Upper lobe of left lung (tissue), 6 donors: ENCODE measurements around the gene FYN. TPM values are rescaled to one million over a fixed set of nuclear protein-coding genes. Genes with fewer than 3 reads are reported as not detected.

ENCODE experiments used
- ATAC-seq, 2 donors: fragments of 200-7000 bp; cut with Tn5 transposase; one replicate each; pipeline ENCODE4 v1.9.1; 2022; ENCODE audit warnings: mild to moderate bottlenecking in 2 of 2, moderate library complexity in 2 of 2; ENCODE audit not compliant: low FRiP score in 2 of 2
- DNase-seq, 2 donors: peaks; one replicate each; pipeline ENCODE4 v3.0.0-alpha.2; 2019 to 2020
- H3K27ac ChIP-seq, 4 donors: fragments of 200-600 bp; sonication (generic); one replicate each; pipeline ENCODE4 v1.5.1; 2016 to 2019
- H3K27me3 ChIP-seq, 4 donors: fragments of 200-600 bp; sonication (generic); one replicate each; pipeline ENCODE4 v1.5.1; 2017 to 2019
- H3K36me3 ChIP-seq, 4 donors: fragments of 200-600 bp; sonication (generic); one replicate each; pipeline ENCODE4 v1.5.1; 2016 to 2019
- H3K4me1 ChIP-seq, 4 donors: fragments of 200-600 bp; sonication (generic); one replicate each; pipeline ENCODE4 v1.5.1; 2018 to 2019
- H3K4me3 ChIP-seq, 4 donors: fragments of 200-600 bp; sonication (generic); one replicate each; pipeline ENCODE4 v1.5.1; 2017 to 2019; ENCODE audit warnings: mild to moderate bottlenecking in 2 of 4, moderate library complexity in 1 of 4
- H3K9me3 ChIP-seq, 4 donors: fragments of 200-600 bp; sonication (generic); one replicate each; pipeline ENCODE4 v1.5.1; 2018 to 2019
- EP300 ChIP-seq, 4 donors: sonication (generic); formaldehyde crosslinking; IDR thresholded peaks; one replicate each; pipeline ENCODE4 v1.5.1; 2017; ENCODE audit warnings: antibody characterized with exemption in 4 of 4, control low read depth in 2 of 4
- POLR2A ChIP-seq, 4 donors: fragments of 450-650 bp; IDR thresholded peaks; one replicate each; pipeline ENCODE4 v1.5.1; 2016 to 2017; ENCODE audit warnings: antibody characterized with exemption in 4 of 4, mild to moderate bottlenecking in 2 of 4
- POLR2AphosphoS5 ChIP-seq, 2 donors: sonication (generic); formaldehyde crosslinking; IDR thresholded peaks; one replicate each; pipeline ENCODE4 v1.5.1; 2017; ENCODE audit warnings: antibody characterized with exemption in 2 of 2
- WGBS, 2 donors: methylation state at CpG; one replicate each; pipeline ENCODE4 v1.1.5; 2017 to 2018; 5-methylcytosine and 5-hydroxymethylcytosine counted together
- total RNA-seq, 6 donors: library from RNA; depleted of rRNA in 4 of 6; stranded (reverse); fragments of >200 nt in 4 of 6; gene quantifications; one replicate each; pipeline versions ENCODE4 v1.1.0 to v1.2.1, GENCODE V29; 2016 to 2021
- TF ChIP-seq, protein P1 (sequence below), 6 experiments: fragments of 450-650 bp in 4 of 6; fragments of 200-600 bp in 2 of 6; sonication (generic) in 2 of 6; IDR thresholded peaks; one replicate each; pipeline ENCODE4 v1.5.1; 2016 to 2019; ENCODE audit warnings: antibody characterized with exemption in 6 of 6
- donor health status: DM: no; HTN: no; CAD: no; lungs with moderate emphysema.
- donor health status: DM: no; HTN: yes; CAD: no; lungs with severe emphysema.

FYN gene
- total RNA-seq, 6 donors from 2014 or later = 69.1 to 181 (median 113) TPM

GRCh38 chr6:111862741-111863140, 10.5 kb downstream of the FYN start:
- WGBS, 2 donors = 93 to 96% methylated on average over 6 of the region's 6 CpGs
- Histone ChIP-seq H3K4me3 (no peak overlapping the region), H3K9me3 (no peaks in the 10 kb centered on the region), H3K36me3 (no peaks in the 10 kb centered on the region), H3K27ac (no peak overlapping the region), H3K27me3 (no peaks in the 10 kb centered on the region), H3K4me1 (peaks cover 2 to 13% (median 7%) of the 10 kb centered on the region in 4 donors)
- TF ChIP-seq, protein P1, sequence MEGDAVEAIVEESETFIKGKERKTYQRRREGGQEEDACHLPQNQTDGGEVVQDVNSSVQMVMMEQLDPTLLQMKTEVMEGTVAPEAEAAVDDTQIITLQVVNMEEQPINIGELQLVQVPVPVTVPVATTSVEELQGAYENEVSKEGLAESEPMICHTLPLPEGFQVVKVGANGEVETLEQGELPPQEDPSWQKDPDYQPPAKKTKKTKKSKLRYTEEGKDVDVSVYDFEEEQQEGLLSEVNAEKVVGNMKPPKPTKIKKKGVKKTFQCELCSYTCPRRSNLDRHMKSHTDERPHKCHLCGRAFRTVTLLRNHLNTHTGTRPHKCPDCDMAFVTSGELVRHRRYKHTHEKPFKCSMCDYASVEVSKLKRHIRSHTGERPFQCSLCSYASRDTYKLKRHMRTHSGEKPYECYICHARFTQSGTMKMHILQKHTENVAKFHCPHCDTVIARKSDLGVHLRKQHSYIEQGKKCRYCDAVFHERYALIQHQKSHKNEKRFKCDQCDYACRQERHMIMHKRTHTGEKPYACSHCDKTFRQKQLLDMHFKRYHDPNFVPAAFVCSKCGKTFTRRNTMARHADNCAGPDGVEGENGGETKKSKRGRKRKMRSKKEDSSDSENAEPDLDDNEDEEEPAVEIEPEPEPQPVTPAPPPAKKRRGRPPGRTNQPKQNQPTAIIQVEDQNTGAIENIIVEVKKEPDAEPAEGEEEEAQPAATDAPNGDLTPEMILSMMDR (IDR thresholded peaks at IDR 0.05) = no peak
- TF ChIP-seq POLR2AphosphoS5 (IDR thresholded peaks at IDR 0.05) = no peak
- no peak for TF ChIP-seq POLR2A (IDR thresholded peaks at IDR 0.05)
- TF ChIP-seq EP300 (IDR thresholded peaks at IDR 0.05) = no peak
- ATAC-seq (no peak), DNase-seq (no peak)

DNA sequence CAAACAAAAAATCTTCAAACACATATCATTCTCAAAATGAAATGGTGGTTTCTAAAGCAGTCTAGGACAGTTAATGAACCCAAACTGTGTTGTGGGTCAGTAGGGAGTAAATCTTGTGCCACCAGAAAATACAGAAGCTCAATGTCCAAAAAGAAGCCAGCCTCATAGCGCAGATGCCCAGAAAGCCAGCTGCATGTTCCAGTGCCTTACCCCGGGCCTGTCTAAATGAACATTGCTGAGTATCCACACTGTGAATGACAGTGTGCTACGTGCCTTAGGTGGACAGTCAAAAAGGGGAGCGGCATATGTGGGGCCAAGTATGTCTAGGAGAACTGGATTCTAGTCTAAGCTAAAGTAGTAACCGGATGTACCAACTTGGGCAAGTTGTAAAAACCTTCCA, 10.9 kb downstream of the FYN start:
- TF ChIP-seq EP300 (IDR thresholded peaks at IDR 0.05) (no peak), POLR2AphosphoS5 (IDR thresholded peaks at IDR 0.05) (no peak), POLR2A (IDR thresholded peaks at IDR 0.05) (no peak)
- TF ChIP-seq, protein P1 (IDR thresholded peaks at IDR 0.05) = no peak
- Histone ChIP-seq H3K4me1 (peaks cover 2 to 13% (median 7%) of the 10 kb centered on the region in 4 donors), H3K4me3 (no peak overlapping the region), H3K9me3 (no peaks in the 10 kb centered on the region), H3K27me3 (no peaks in the 10 kb centered on the region), H3K36me3 (no peaks in the 10 kb centered on the region), H3K27ac (no peak overlapping the region)
- WGBS, 2 donors = 96 to 97% methylated on average over 5 of the region's 5 CpGs
- DNase-seq (no peak), ATAC-seq (no peak)

- ATAC-seq = no peak
- 77 to 78% methylated on average over 7 of the region's 7 CpGs for WGBS, 2 donors
Measured at GRCh38 chr6:111861431-111861885, 11.8 kb downstream of the FYN start.

GRCh38 chr6:111858347-111858746, 14.9 kb downstream of the FYN start:
- no peaks in the 10 kb centered on the region for H3K9me3 ChIP-seq
- peaks cover 0 to 19% (median 9%) of the 10 kb centered on the region in 4 donors for H3K4me1 ChIP-seq
- H3K27ac ChIP-seq = no peak overlapping the region
- no peaks in the 10 kb centered on the region for H3K36me3 ChIP-seq
- DNase-seq (no peak), ATAC-seq (no peak)
- 58 to 67% methylated on average over 3 of the region's 3 CpGs for WGBS, 2 donors
- TF ChIP-seq EP300 (IDR thresholded peaks at IDR 0.05) (no peak), POLR2AphosphoS5 (IDR thresholded peaks at IDR 0.05) (no peak), POLR2A (IDR thresholded peaks at IDR 0.05) (no peak)
- TF ChIP-seq, protein P1 (IDR thresholded peaks at IDR 0.05) = no peak
- no peaks in the 10 kb centered on the region for H3K27me3 ChIP-seq
- H3K4me3 ChIP-seq = no peak overlapping the region

More at GRCh38 chr6:111861431-111861885, 11.8 kb downstream of the FYN start:
- H3K27ac ChIP-seq = no peak overlapping the region
- no peak for DNase-seq
- H3K4me1 ChIP-seq = peaks cover 2 to 13% (median 6%) of the 10 kb centered on the region in 4 donors
- H3K9me3 ChIP-seq = no peaks in the 10 kb centered on the region
- TF ChIP-seq, protein P1 (IDR thresholded peaks at IDR 0.05) = no peak
- no peak for TF ChIP-seq POLR2A (IDR thresholded peaks at IDR 0.05)
- no peak for TF ChIP-seq EP300 (IDR thresholded peaks at IDR 0.05)
- TF ChIP-seq POLR2AphosphoS5 (IDR thresholded peaks at IDR 0.05) = no peak
- H3K27me3 ChIP-seq = no peaks in the 10 kb centered on the region
- no peak overlapping the region for H3K4me3 ChIP-seq
- no peaks in the 10 kb centered on the region for H3K36me3 ChIP-seq

GRCh38 chr6:111857674-111858337, 15.4 kb downstream of the FYN start:
- no peaks in the 10 kb centered on the region for H3K27me3 ChIP-seq
- DNase-seq (no peak), ATAC-seq (no peak)
- peaks cover 2 to 24% (median 11%) of the 10 kb centered on the region in 4 donors for H3K4me1 ChIP-seq
- H3K36me3 ChIP-seq = no peaks in the 10 kb centered on the region
- H3K27ac ChIP-seq = no peak overlapping the region
- TF ChIP-seq, protein P1 (IDR thresholded peaks at IDR 0.05) = no peak
- TF ChIP-seq POLR2AphosphoS5 (IDR thresholded peaks at IDR 0.05) (no peak), EP300 (IDR thresholded peaks at IDR 0.05) (no peak)
- H3K9me3 ChIP-seq = no peaks in the 10 kb centered on the region
- 86 to 88% methylated on average over 7 to 8 of the region's 8 CpGs for WGBS, 2 donors
- no peak overlapping the region for H3K4me3 ChIP-seq
